Breast epithelium (tissue), 4 donors: ENCODE results near the gene KCTD15. TPM values are rescaled to one million over a fixed set of nuclear protein-coding genes. Genes with fewer than 3 reads are reported as not detected.
A peak's percentile ranks its signal among the peaks of the same experiment; 100 is the strongest.

Experiments used
- DNase-seq, 2 donors: peaks; one replicate each; pipeline ENCODE4 v3.0.0-alpha.2; 2019; ENCODE audit warnings: low spot score in 2 of 2
- H3K27ac ChIP-seq, 2 donors: fragments of 200-600 bp; sonication (generic) in 1 of 2; one replicate each; pipeline ENCODE4 v1.5.1; 2016 to 2019; ENCODE audit warnings: mild to moderate bottlenecking in 1 of 2
- H3K27me3 ChIP-seq, 2 donors: fragments of 200-600 bp; sonication (generic) in 1 of 2; one replicate each; pipeline versions ENCODE4 v1.5.1 to v1.6.0; 2017 to 2019; ENCODE audit warnings: control low read depth in 1 of 2, mild to moderate bottlenecking in 1 of 2
- H3K36me3 ChIP-seq: fragments of 200-600 bp; one replicate; pipeline ENCODE4 v1.5.1; 2019
- H3K4me1 ChIP-seq, 2 donors: fragments of 200-600 bp; sonication (generic); one replicate each; pipeline ENCODE4 v1.5.1; 2016 to 2019; ENCODE audit warnings: control low read depth in 1 of 2
- H3K4me3 ChIP-seq, 3 donors: fragments of 200-600 bp; sonication (generic); 1 replicate in 2 of 3; 2 replicates in 1 of 3; pipeline ENCODE4 v1.5.1; 2016 to 2019; ENCODE audit warnings: mild to moderate bottlenecking in 3 of 3, moderate library complexity in 2 of 3
- H3K9me3 ChIP-seq, 2 donors: fragments of 200-600 bp; sonication (generic) in 1 of 2; one replicate each; pipeline ENCODE4 v1.5.1; 2016 to 2019; ENCODE audit warnings: control low read depth in 1 of 2
- CTCF ChIP-seq, 3 donors: fragments of 450-650 bp; IDR thresholded peaks; one replicate each; pipeline ENCODE4 v1.5.1; 2016 to 2017; ENCODE audit warnings: antibody characterized with exemption in 3 of 3, mild to moderate bottlenecking in 3 of 3, moderate library complexity in 3 of 3
- POLR2A ChIP-seq: fragments of 450-650 bp; IDR thresholded peaks from one replicate; pipeline ENCODE4 v1.6.1; 2016; ENCODE audit warnings: antibody characterized with exemption, mild to moderate bottlenecking, moderate library complexity
- POLR2AphosphoS5 ChIP-seq, 3 donors: sonication (generic); formaldehyde crosslinking; IDR thresholded peaks; one replicate each; pipeline ENCODE4 v1.6.1; 2017; ENCODE audit warnings: antibody characterized with exemption in 3 of 3
- intact Hi-C: fragments of 100-400 bp; cut with DNase I; formaldehyde crosslinking; loops from one replicate; pipeline ENCODE4 v1.15.1; 2023; ENCODE audit warnings: low total_unique reads
- total RNA-seq, 3 donors: library from RNA; depleted of rRNA; stranded (reverse); fragments of >200 nt; gene quantifications; one replicate each; pipeline ENCODE4 v1.1.0, GENCODE V29; 2016

Gene KCTD15
- total RNA-seq, 3 donors from 2014 or later, result 14.6 to 52.4 (median 36.1) TPM

GRCh38 chr19:33819506-33819879 lies 22.8 kb downstream of the KCTD15 start:
- peak overlapping the region; percentile 78 to 90 for H3K27ac ChIP-seq
- TF ChIP-seq POLR2AphosphoS5 (IDR thresholded peaks at IDR 0.05) (no peak), POLR2A (no peak), CTCF (IDR thresholded peaks at IDR 0.05) (no peak)
- H3K36me3 ChIP-seq, result no peaks in the 10 kb centered on the region

GRCh38 chr19:33819880-33820781 lies 23.5 kb downstream of the KCTD15 start:
- DNase-seq, result peak in 1 of 2 donors; percentile 78
- H3K36me3 ChIP-seq, result no peaks in the 10 kb centered on the region
- H3K27ac ChIP-seq, result peak overlapping the region; percentile 78 to 90
- H3K4me3 ChIP-seq, result peak overlapping the region; percentile 19 to 67 (median 52)
- no peaks in the 10 kb centered on the region for H3K9me3 ChIP-seq
- H3K4me1 ChIP-seq, result no peaks in the 10 kb centered on the region
- TF ChIP-seq POLR2AphosphoS5 (IDR thresholded peaks at IDR 0.05) (peak in 2 of 3 donors; percentile 18 to 28), CTCF (IDR thresholded peaks at IDR 0.05) (no peak)
- intact Hi-C loops, result no loop called here
- no peaks in the 10 kb centered on the region for H3K27me3 ChIP-seq

More at GRCh38 chr19:33819506-33819879, 22.8 kb downstream of the KCTD15 start:
- no peaks in the 10 kb centered on the region for H3K9me3 ChIP-seq
- peak overlapping the region; percentile 19 to 67 (median 52) for H3K4me3 ChIP-seq
- no peaks in the 10 kb centered on the region for H3K4me1 ChIP-seq
- DNase-seq, result no peak
- H3K27me3 ChIP-seq, result no peaks in the 10 kb centered on the region
- intact Hi-C loops, result no loop called here

- intact Hi-C loops, result no loop called here
- Histone ChIP-seq H3K36me3 (no peaks in the 10 kb centered on the region), H3K9me3 (no peaks in the 10 kb centered on the region), H3K27ac (no peak overlapping the region), H3K27me3 (no peaks in the 10 kb centered on the region), H3K4me1 (no peaks in the 10 kb centered on the region), H3K4me3 (no peak overlapping the region)
- TF ChIP-seq POLR2AphosphoS5 (IDR thresholded peaks at IDR 0.05) (no peak), CTCF (IDR thresholded peaks at IDR 0.05) (no peak), POLR2A (no peak)
- DNase-seq, result no peak
Observed at GRCh38 chr19:33821871-33822270, 25.2 kb downstream of the KCTD15 start.

- no peak overlapping the region for H3K4me3 ChIP-seq
- intact Hi-C loops, result no loop called here
- no peak overlapping the region for H3K27ac ChIP-seq
- H3K36me3 ChIP-seq, result no peaks in the 10 kb centered on the region
- no peaks in the 10 kb centered on the region for H3K9me3 ChIP-seq
- no peak for DNase-seq
- H3K4me1 ChIP-seq, result no peaks in the 10 kb centered on the region
- H3K27me3 ChIP-seq, result no peaks in the 10 kb centered on the region
- TF ChIP-seq POLR2A (no peak), CTCF (IDR thresholded peaks at IDR 0.05) (no peak), POLR2AphosphoS5 (IDR thresholded peaks at IDR 0.05) (no peak)
Observed at GRCh38 chr19:33823341-33823740, 26.7 kb downstream of the KCTD15 start.

GRCh38 chr19:33825556-33825955 lies 28.9 kb downstream of the KCTD15 start:
- intact Hi-C loops, result no loop called here
- no peaks in the 10 kb centered on the region for H3K9me3 ChIP-seq
- no peaks in the 10 kb centered on the region for H3K27me3 ChIP-seq
- DNase-seq, result no peak
- H3K36me3 ChIP-seq, result no peaks in the 10 kb centered on the region
- H3K4me3 ChIP-seq, result no peak overlapping the region
- TF ChIP-seq POLR2A (no peak), CTCF (IDR thresholded peaks at IDR 0.05) (no peak), POLR2AphosphoS5 (IDR thresholded peaks at IDR 0.05) (no peak)
- H3K4me1 ChIP-seq, result no peaks in the 10 kb centered on the region
- H3K27ac ChIP-seq, result no peak overlapping the region
